K562 (cell line): ENCODE data around the gene SLC22A8. TPM values are rescaled to one million over a fixed set of nuclear protein-coding genes. Genes with fewer than 3 reads are reported as not detected.

Experiments
- ATAC-seq: fragments of 200-7000 bp; cut with Tn5 transposase; 3 replicates; pipeline ENCODE4 v1.9.1; 2020; ENCODE audit warnings: moderate library complexity
- BruUV-seq: library from RNA; stranded (reverse); fragments of 400-500 nt; replicated peaks from 2 replicates; lab custom pipeline; 2021; lab: Mats Ljungman, UMichigan
- CTCF ChIA-PET: fragments of 300-600 bp; formaldehyde crosslinking; extraction: SDS; loops from one replicate; lab custom pipeline; 2021; ENCODE audit warnings: low intra/inter-chr PET ratio; lab: Yijun Ruan, JAX
- POLR2A ChIA-PET: fragments of 300-600, 350-650 bp; sonication (Branson Sonifier 250); formaldehyde crosslinking; extraction: SDS; loops from one replicate; lab custom pipeline; 2021; ENCODE audit warnings: antibody characterized with exemption, inconsistent platforms; lab: Yijun Ruan, JAX
- DNase-seq, 4 experiments: peaks; one replicate each; pipeline versions ENCODE4 v3.0.0 to v3.0.0-alpha.2; 2011 to 2018; ENCODE audit warnings: low spot score in 3 of 4, mixed read lengths in 3 of 4; ENCODE audit errors: extremely low read depth in 1 of 4
- FAIRE-seq: peaks from 2 replicates; lab custom pipeline; 2011; peaks lifted over from hg19 to GRCh38; lab: Jason Lieb, UNC
- H2AFZ ChIP-seq: 2 replicates; pipeline ENCODE4 v1.6.0; 2011; ENCODE audit warnings: low read depth, low read length, control low read depth, inconsistent platforms
- H3K27ac ChIP-seq: fragments of 200-600 bp; 3 replicates; pipeline ENCODE4 v1.8.0; 2011; ENCODE audit warnings: low read depth, mild to moderate bottlenecking, control low read depth, inconsistent platforms, low read length, moderate library complexity, mixed read lengths; ENCODE audit errors: extremely low read depth
- H3K27me3 ChIP-seq, 2 experiments: fragments of 300-600 bp in 1 of 2; 2 replicates in 1 of 2; 3 replicates in 1 of 2; pipeline versions ENCODE4 v1.6.0 to v1.8.0; 2011; ENCODE audit warnings: inconsistent platforms in 2 of 2, low read length in 2 of 2, mild to moderate bottlenecking in 1 of 2, mixed read lengths in 1 of 2, moderate library complexity in 1 of 2; ENCODE audit not compliant: control insufficient read depth in 2 of 2, insufficient read depth in 2 of 2
- H3K36me3 ChIP-seq: fragments of 300-600 bp; 3 replicates; pipeline ENCODE4 v1.8.0; 2011; ENCODE audit warnings: mild to moderate bottlenecking, low read length, inconsistent platforms; ENCODE audit not compliant: control insufficient read depth, insufficient read depth
- H3K4me1 ChIP-seq, 2 experiments: fragments of 200-600 bp in 1 of 2; replicated peaks in 1 of 2; 2 replicates in 1 of 2; 3 replicates in 1 of 2; pipeline versions ENCODE4 v1.5.1 to v1.8.0; 2011; ENCODE audit warnings: inconsistent platforms in 2 of 2, low read length in 2 of 2, mild to moderate bottlenecking in 1 of 2, mixed read lengths in 1 of 2, moderate library complexity in 1 of 2; ENCODE audit not compliant: control insufficient read depth in 2 of 2, insufficient read depth in 2 of 2
- H3K4me2 ChIP-seq: 2 replicates; pipeline ENCODE4 v1.6.1; 2011; ENCODE audit warnings: low read length, control low read depth, inconsistent platforms, mixed read lengths; ENCODE audit not compliant: insufficient read depth
- H3K4me3 ChIP-seq: fragments of 200-600 bp; sonication (generic), shearing (Covaris generic); 2 replicates; pipeline ENCODE4 v1.5.1; 2016; ENCODE audit warnings: control low read depth, inconsistent platforms
- H3K79me2 ChIP-seq: fragments of 200-600 bp; 3 replicates; pipeline ENCODE4 v1.8.0; 2011; ENCODE audit warnings: low read length, inconsistent platforms; ENCODE audit not compliant: control insufficient read depth, insufficient read depth
- H3K9ac ChIP-seq, 2 experiments: 2 replicates each; pipeline versions ENCODE4 v1.6.0 to v1.6.1; 2011; ENCODE audit warnings: low read depth in 2 of 2, low read length in 2 of 2, control low read depth in 1 of 2, inconsistent platforms in 1 of 2, mild to moderate bottlenecking in 1 of 2, mixed read lengths in 1 of 2; ENCODE audit not compliant: insufficient read depth in 1 of 2
- H3K9me1 ChIP-seq: one replicate; pipeline ENCODE4 v1.6.0; 2011; ENCODE audit warnings: inconsistent platforms, mild to moderate bottlenecking, low read length, moderate library complexity; ENCODE audit not compliant: control insufficient read depth, insufficient read depth
- H3K9me3 ChIP-seq: replicated peaks from 2 replicates; pipeline ENCODE4 v1.5.1; 2011; ENCODE audit warnings: low read depth, low read length, inconsistent platforms; ENCODE audit not compliant: control insufficient read depth, insufficient read depth
- H4K20me1 ChIP-seq: replicated peaks from 2 replicates; pipeline ENCODE4 v1.6.1; 2011; ENCODE audit warnings: low read length, inconsistent platforms, mixed read lengths; ENCODE audit not compliant: control insufficient read depth, insufficient read depth
- ARHGAP35 ChIP-seq: fragments of 450-650 bp; IDR thresholded peaks from 2 replicates; pipeline ENCODE4 v1.6.1; 2018; ENCODE audit not compliant: partially characterized antibody
- MIER1 ChIP-seq: fragments of 450-650 bp; IDR thresholded peaks from 2 replicates; pipeline ENCODE4 v1.6.1; 2016; ENCODE audit warnings: antibody characterized with exemption, mild to moderate bottlenecking, low read depth
- MTF1 ChIP-seq: fragments of 250-450 bp; sonication (Bioruptor Pico); IDR thresholded peaks from 2 replicates; pipeline ENCODE4 v1.9.0; 2021; ENCODE audit warnings: moderate library complexity, mild to moderate bottlenecking, inconsistent platforms, borderline replicate concordance
- NUFIP1 ChIP-seq: fragments of 450-650 bp; IDR thresholded peaks from 2 replicates; pipeline ENCODE4 v1.6.1; 2018; ENCODE audit not compliant: partially characterized antibody
- POLR2A ChIP-seq: fragments of 450-650 bp; conservative IDR thresholded peaks from 2 replicates; pipeline ENCODE4 v1.6.1; 2016
- PRPF4 ChIP-seq: fragments of 200-400 bp; formaldehyde crosslinking; IDR thresholded peaks from one replicate; pipeline ENCODE4 v1.6.1; 2017; ENCODE audit warnings: low read length, low read depth, mild to moderate bottlenecking; ENCODE audit not compliant: insufficient read depth, poor library complexity, severe bottlenecking
- SNIP1 ChIP-seq: fragments of 450-650 bp; IDR thresholded peaks from 2 replicates; pipeline ENCODE4 v1.7.1; 2017; ENCODE audit warnings: low read depth, mild to moderate bottlenecking
- TAF15 ChIP-seq: fragments of 200-400 bp; formaldehyde crosslinking; IDR thresholded peaks from 2 replicates; pipeline ENCODE4 v1.6.1; 2017; ENCODE audit warnings: mild to moderate bottlenecking, low read depth, low read length, moderate library complexity
- ZBTB17 ChIP-seq: fragments of 450-650 bp; formaldehyde crosslinking; IDR thresholded peaks from 2 replicates; pipeline ENCODE4 v1.4.0; 2020; ENCODE audit warnings: mild to moderate bottlenecking
- ZFP36 ChIP-seq: fragments of 150-350 bp; IDR thresholded peaks from 2 replicates; pipeline ENCODE4 v1.6.1; 2018; ENCODE audit warnings: low read length, low read depth; ENCODE audit not compliant: partially characterized antibody
- ZNF830 ChIP-seq: fragments of 250-450 bp; sonication (Bioruptor Pico); IDR thresholded peaks from 2 replicates; pipeline ENCODE4 v1.5.0; 2021; ENCODE audit warnings: mild to moderate bottlenecking
- WGBS: fragments of 100-300 bp; shearing (Covaris generic); methylation state at CpG from one replicate; pipeline ENCODE4 v1.1.6; 2016; ENCODE audit warnings: low coverage, mixed read lengths; ENCODE audit not compliant: insufficient coverage; ENCODE audit errors: missing lambda C conversion rate; 5-methylcytosine and 5-hydroxymethylcytosine counted together
- in situ Hi-C: fragments of 300-500 bp; cut with MboI; formaldehyde crosslinking; loops from 4 replicates; pipeline ENCODE4 v1.15.0; 2018; ENCODE audit warnings: inconsistent platforms, mixed read lengths
- intact Hi-C: fragments of 100-400 bp; cut with micrococcal nuclease; formaldehyde crosslinking; loops from 2 replicates; pipeline ENCODE4 v1.14.2; 2022
- polyA plus RNA-seq, 8 experiments: library from polyadenylated mRNA; depleted of rRNA in 4 of 8; stranded (reverse) in 5 of 8; unstranded in 3 of 8; fragments of >200 nt; fragmentation: Nextera tagmentation in 2 of 8; fragmentation: Illumina TruSeq in 1 of 8; extraction: Ambion mirVana in 2 of 8; extraction: Trizol in 1 of 8; gene quantifications; 2 replicates each; pipeline versions ENCODE4 v1.2.1 to v1.2.3, GENCODE V29; 2011 to 2014; ENCODE audit warnings: inconsistent platforms in 1 of 8, missing spikeins in 1 of 8
- total RNA-seq, 7 experiments: library from RNA; depleted of rRNA in 6 of 7; stranded (reverse); fragments of >200 nt in 6 of 7; fragmentation: Illumina TruSeq in 2 of 7; extraction: Trizol in 2 of 7; gene quantifications; 2 replicates each; pipeline versions ENCODE4 v1.2.1 to v1.2.3, GENCODE V29; 2011 to 2021; ENCODE audit warnings: low replicate concordance in 1 of 7
- TF ChIP-seq, protein P1 (sequence below): fragments of 250-450 bp; sonication (Bioruptor Pico); IDR thresholded peaks from 2 replicates; pipeline ENCODE4 v1.8.0; 2022; ENCODE audit warnings: moderate library complexity, mild to moderate bottlenecking, inconsistent platforms
- TF ChIP-seq, protein P2 (sequence below): fragments of 450-650 bp; formaldehyde crosslinking; IDR thresholded peaks from 2 replicates; pipeline ENCODE4 v1.4.0; 2020; ENCODE audit warnings: mild to moderate bottlenecking
- TF ChIP-seq, protein P3 (sequence below): fragments of 250-450 bp; sonication (Bioruptor Pico); IDR thresholded peaks from 2 replicates; pipeline ENCODE4 v1.4.0; 2020; ENCODE audit warnings: borderline replicate concordance
- TF ChIP-seq, protein P4 (sequence below): fragments of 450-650 bp; IDR thresholded peaks from 2 replicates; pipeline ENCODE4 v1.7.1; 2018; ENCODE audit warnings: mild to moderate bottlenecking, low read depth; ENCODE audit not compliant: partially characterized antibody

Gene SLC22A8
- total and polyA plus RNA-seq, 9 of the 15 experiments (the other 6 are each of a cell fraction or from before 2014, with no cell fraction given), result not detected

DNA sequence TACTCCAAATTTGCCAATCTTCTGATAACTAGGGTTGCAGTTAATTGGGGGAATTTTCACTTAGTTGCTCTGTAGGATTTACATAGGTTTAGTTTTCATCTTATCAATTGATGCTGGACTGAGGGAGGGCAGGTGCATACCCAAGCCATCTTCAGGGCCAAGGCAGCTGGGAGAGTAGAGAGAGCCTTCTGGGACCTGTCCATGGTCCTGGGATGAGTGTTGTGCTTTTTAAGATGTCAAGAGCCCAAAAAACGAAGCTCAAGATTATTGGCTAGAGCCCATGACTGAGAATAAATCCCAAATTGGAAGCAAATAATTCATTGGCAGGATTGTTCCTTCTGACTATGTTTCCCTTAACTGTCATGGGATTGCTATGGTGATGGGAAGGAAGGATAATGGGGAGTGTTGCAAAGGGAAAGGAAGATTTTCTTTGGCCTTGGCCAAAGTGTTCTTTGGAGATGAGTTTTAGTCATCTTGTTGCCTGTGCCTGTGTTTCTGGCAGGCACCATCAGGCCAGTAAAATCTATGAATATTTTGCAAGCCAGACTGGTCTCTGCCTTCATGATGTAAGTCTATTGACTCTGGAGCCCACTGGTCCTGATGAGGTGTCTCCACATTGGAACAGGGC, 35.4 kb downstream of the SLC22A8 start:
- no peak overlapping the region for H3K4me3 ChIP-seq
- no peak for ATAC-seq
- no peaks in the 10 kb centered on the region for H3K79me2 ChIP-seq
- no peak overlapping the region for H3K9ac ChIP-seq
- no peak overlapping the region for H2AFZ ChIP-seq
- CTCF ChIA-PET, result no interaction called here
- no peaks in the 10 kb centered on the region for H3K36me3 ChIP-seq
- intact Hi-C loops (no loop called here), in situ Hi-C loops (no loop called here)
- peak in 1 of 4 experiments; percentile 31 for DNase-seq
- H3K9me1 ChIP-seq, result peaks cover 2% of the 10 kb centered on the region
- POLR2A ChIA-PET, result no interaction called here
- BruUV-seq, result no TSS peak
- peaks cover 0 to 3% of the 10 kb centered on the region in 2 experiments; a peak in 1 of 5 replicates for H3K4me1 ChIP-seq
- peaks cover 14 to 56% of the 10 kb centered on the region in 2 experiments for H3K27me3 ChIP-seq
- no peak overlapping the region for H3K4me2 ChIP-seq
- no peak overlapping the region for H3K27ac ChIP-seq
- 0 out of 2 replicates have a peak, but pooled peaks cover 5% of the 10 kb centered on the region for H4K20me1 ChIP-seq
- 0% methylated on average over 1 of the region's 1 CpG for WGBS
- FAIRE-seq, result no peak
- H3K9me3 ChIP-seq, result no peaks in the 10 kb centered on the region
- TF ChIP-seq NUFIP1 (no peak), MIER1 (peak; percentile 92), ZNF830 (CRISPR knock-in tag) (no peak), ZFP36 (no peak), POLR2A (no peak), ARHGAP35 (no peak), TAF15 (no peak), ZBTB17 (CRISPR knock-in tag) (no peak), PRPF4 (no peak), SNIP1 (no peak), MTF1 (CRISPR knock-in tag) (no peak)
- TF ChIP-seq, protein P1, sequence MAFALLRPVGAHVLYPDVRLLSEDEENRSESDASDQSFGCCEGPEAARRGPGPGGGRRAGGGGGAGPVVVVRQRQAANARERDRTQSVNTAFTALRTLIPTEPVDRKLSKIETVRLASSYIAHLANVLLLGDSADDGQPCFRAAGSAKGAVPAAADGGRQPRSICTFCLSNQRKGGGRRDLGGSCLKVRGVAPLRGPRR, result no peak
- TF ChIP-seq, protein P2, sequence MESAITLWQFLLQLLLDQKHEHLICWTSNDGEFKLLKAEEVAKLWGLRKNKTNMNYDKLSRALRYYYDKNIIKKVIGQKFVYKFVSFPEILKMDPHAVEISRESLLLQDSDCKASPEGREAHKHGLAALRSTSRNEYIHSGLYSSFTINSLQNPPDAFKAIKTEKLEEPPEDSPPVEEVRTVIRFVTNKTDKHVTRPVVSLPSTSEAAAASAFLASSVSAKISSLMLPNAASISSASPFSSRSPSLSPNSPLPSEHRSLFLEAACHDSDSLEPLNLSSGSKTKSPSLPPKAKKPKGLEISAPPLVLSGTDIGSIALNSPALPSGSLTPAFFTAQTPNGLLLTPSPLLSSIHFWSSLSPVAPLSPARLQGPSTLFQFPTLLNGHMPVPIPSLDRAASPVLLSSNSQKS (CRISPR knock-in tag), result no peak
- TF ChIP-seq, protein P3, sequence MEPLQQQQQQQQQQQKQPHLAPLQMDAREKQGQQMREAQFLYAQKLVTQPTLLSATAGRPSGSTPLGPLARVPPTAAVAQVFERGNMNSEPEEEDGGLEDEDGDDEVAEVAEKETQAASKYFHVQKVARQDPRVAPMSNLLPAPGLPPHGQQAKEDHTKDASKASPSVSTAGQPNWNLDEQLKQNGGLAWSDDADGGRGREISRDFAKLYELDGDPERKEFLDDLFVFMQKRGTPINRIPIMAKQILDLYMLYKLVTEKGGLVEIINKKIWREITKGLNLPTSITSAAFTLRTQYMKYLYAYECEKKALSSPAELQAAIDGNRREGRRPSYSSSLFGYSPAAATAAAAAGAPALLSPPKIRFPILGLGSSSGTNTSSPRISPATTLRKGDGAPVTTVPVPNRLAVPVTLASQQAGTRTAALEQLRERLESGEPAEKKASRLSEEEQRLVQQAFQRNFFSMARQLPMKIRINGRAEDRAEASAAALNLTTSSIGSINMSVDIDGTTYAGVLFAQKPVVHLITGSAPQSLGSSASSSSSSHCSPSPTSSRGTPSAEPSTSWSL (CRISPR knock-in tag), result no peak
- TF ChIP-seq, protein P4, sequence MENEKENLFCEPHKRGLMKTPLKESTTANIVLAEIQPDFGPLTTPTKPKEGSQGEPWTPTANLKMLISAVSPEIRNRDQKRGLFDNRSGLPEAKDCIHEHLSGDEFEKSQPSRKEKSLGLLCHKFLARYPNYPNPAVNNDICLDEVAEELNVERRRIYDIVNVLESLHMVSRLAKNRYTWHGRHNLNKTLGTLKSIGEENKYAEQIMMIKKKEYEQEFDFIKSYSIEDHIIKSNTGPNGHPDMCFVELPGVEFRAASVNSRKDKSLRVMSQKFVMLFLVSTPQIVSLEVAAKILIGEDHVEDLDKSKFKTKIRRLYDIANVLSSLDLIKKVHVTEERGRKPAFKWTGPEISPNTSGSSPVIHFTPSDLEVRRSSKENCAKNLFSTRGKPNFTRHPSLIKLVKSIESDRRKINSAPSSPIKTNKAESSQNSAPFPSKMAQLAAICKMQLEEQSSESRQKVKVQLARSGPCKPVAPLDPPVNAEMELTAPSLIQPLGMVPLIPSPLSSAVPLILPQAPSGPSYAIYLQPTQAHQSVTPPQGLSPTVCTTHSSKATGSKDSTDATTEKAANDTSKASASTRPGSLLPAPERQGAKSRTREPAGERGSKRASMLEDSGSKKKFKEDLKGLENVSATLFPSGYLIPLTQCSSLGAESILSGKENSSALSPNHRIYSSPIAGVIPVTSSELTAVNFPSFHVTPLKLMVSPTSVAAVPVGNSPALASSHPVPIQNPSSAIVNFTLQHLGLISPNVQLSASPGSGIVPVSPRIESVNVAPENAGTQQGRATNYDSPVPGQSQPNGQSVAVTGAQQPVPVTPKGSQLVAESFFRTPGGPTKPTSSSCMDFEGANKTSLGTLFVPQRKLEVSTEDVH, result no peak
